Neural progenitor cell (in vitro differentiated cells): ENCODE data around the gene TXNDC11. TPM values are rescaled to one million over a fixed set of nuclear protein-coding genes. Genes with fewer than 3 reads are reported as not detected.
A peak's percentile ranks its signal among the peaks of the same experiment; 100 is the strongest.

ENCODE experiments used
- DNase-seq: peaks from one replicate; pipeline ENCODE4 v3.0.0-alpha.2; 2016; ENCODE audit warnings: low spot score
- H2AFZ ChIP-seq: fragments of 200-600 bp; sonication (generic); replicated peaks from 2 replicates; pipeline ENCODE4 v1.6.1; 2016; ENCODE audit warnings: antibody characterized with exemption
- H3F3A ChIP-seq: fragments of 200-600 bp; sonication (generic); 2 replicates; pipeline ENCODE4 v1.6.1; 2016; ENCODE audit warnings: antibody characterized with exemption, low read depth
- H3K27ac ChIP-seq: fragments of 200-600 bp; sonication (generic); 2 replicates; pipeline ENCODE4 v1.5.1; 2016; ENCODE audit warnings: mild to moderate bottlenecking
- H3K27me3 ChIP-seq: fragments of 200-600 bp; sonication (generic); 2 replicates; pipeline ENCODE4 v1.6.1; 2016; ENCODE audit warnings: mild to moderate bottlenecking, moderate library complexity
- H3K36me3 ChIP-seq: fragments of 200-600 bp; sonication (generic); 2 replicates; pipeline ENCODE4 v1.5.1; 2016
- H3K4me1 ChIP-seq: fragments of 200-600 bp; sonication (generic); 2 replicates; pipeline ENCODE4 v1.6.1; 2016; ENCODE audit warnings: mixed run types
- H3K4me2 ChIP-seq: fragments of 200-600 bp; sonication (generic); 2 replicates; pipeline ENCODE4 v1.6.1; 2016
- H3K4me3 ChIP-seq: fragments of 200-600 bp; sonication (generic); 2 replicates; pipeline ENCODE4 v1.5.1; 2016
- H3K79me2 ChIP-seq: fragments of 200-600 bp; sonication (generic); 2 replicates; pipeline ENCODE4 v1.6.1; 2016; ENCODE audit warnings: low read depth
- H3K9ac ChIP-seq: fragments of 200-600 bp; sonication (generic); 2 replicates; pipeline ENCODE4 v1.6.1; 2016
- H3K9me3 ChIP-seq: fragments of 200-600 bp; sonication (generic); 2 replicates; pipeline ENCODE4 v1.5.1; 2016; ENCODE audit warnings: low read depth
- H4K20me1 ChIP-seq: fragments of 200-600 bp; sonication (generic); 2 replicates; pipeline ENCODE4 v1.6.1; 2016; ENCODE audit warnings: low read depth
- H3K27ac Mint-ChIP-seq: 3 replicates; pipeline ENCODE4 v1.8.0; 2021; ENCODE audit warnings: mixed read lengths
- H3K27me3 Mint-ChIP-seq: 2 replicates; pipeline ENCODE4 v1.8.0; 2022; ENCODE audit warnings: low read depth, mild to moderate bottlenecking, inconsistent platforms, moderate library complexity, mixed read lengths; ENCODE audit not compliant: insufficient read depth
- H3K36me3 Mint-ChIP-seq: 3 replicates; pipeline ENCODE4 v1.8.0; 2021; ENCODE audit warnings: mixed read lengths
- H3K4me1 Mint-ChIP-seq: 3 replicates; pipeline ENCODE4 v1.8.0; 2021; ENCODE audit warnings: mixed read lengths
- H3K4me3 Mint-ChIP-seq: 3 replicates; pipeline ENCODE4 v1.8.0; 2021; ENCODE audit warnings: mild to moderate bottlenecking, moderate library complexity, mixed read lengths
- H3K9me3 Mint-ChIP-seq: 3 replicates; pipeline ENCODE4 v1.8.0; 2020; ENCODE audit warnings: mixed read lengths
- EZH2 ChIP-seq: fragments of 200-600 bp; sonication (generic); IDR thresholded peaks from 2 replicates; pipeline ENCODE4 v1.6.1; 2017; ENCODE audit warnings: antibody characterized with exemption, mild to moderate bottlenecking, moderate library complexity
- EZH2phosphoT487 ChIP-seq: fragments of 200-600 bp; sonication (generic); IDR thresholded peaks from 2 replicates; pipeline ENCODE4 v1.6.1; 2017; ENCODE audit warnings: antibody characterized with exemption
- total RNA-seq: library from RNA; depleted of rRNA; stranded (reverse); fragments of >200 nt; gene quantifications from 2 replicates; pipeline ENCODE4 v1.2.3, GENCODE V29; 2015; ENCODE audit warnings: low replicate concordance
- TF ChIP-seq, protein P1 (sequence below): fragments of 200-600 bp; sonication (generic); IDR thresholded peaks from 2 replicates; pipeline ENCODE4 v1.5.1; 2017; ENCODE audit warnings: antibody characterized with exemption, mild to moderate bottlenecking

TXNDC11 gene
- total RNA-seq, 1 donor from 2014 or later = 7.4 TPM

GRCh38 chr16:11636172-11636721 is 106.4 kb downstream of the TXNDC11 start:
- H3K4me3 ChIP-seq = peak overlapping the region; percentile 21

DNA sequence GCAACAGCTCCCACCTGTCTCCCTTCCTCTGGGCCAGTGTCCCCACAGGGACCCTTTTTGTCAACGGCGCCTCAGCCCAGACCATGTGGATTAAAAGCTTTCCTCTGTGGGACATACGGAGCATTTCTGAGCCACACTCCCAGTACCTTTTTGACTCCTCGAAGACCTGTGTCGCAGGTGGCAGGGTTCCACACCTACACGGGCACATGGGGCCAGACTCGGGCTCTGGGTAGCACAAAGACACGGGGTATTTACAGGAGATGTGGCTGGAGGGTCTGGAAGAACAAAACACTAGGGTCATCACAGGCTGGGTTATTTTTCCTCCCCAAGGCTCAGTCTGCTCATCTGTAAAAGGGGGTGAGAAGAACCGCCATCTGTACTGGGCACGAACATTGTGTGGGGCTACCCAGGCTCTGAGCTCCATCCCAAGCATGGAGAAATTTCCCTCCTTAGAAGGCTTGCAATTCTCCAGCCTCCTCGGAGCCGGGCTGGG is 106.9 kb downstream of the TXNDC11 start:
- Histone ChIP-seq H2AFZ (peak overlapping the region; percentile 30), H3K27me3 (peaks cover 6% of the 10 kb centered on the region), H4K20me1 (no peaks in the 10 kb centered on the region), H3K4me2 (peak overlapping the region; percentile 47), H3K79me2 (no peaks in the 10 kb centered on the region), H3K9ac (no peak overlapping the region), H3F3A (peaks cover 20% of the 10 kb centered on the region), H3K9me3 (no peaks in the 10 kb centered on the region), H3K4me1 (peaks cover 19% of the 10 kb centered on the region), H3K27ac (no peak overlapping the region), H3K36me3 (no peaks in the 10 kb centered on the region), H3K4me3 (peak overlapping the region; percentile 21)
- Mint-ChIP-seq H3K4me3 (no peak overlapping the region), H3K27me3 (peaks cover 2% of the 10 kb centered on the region), H3K4me1 (peaks cover 18% of the 10 kb centered on the region), H3K9me3 (no peaks in the 10 kb centered on the region), H3K27ac (no peak overlapping the region), H3K36me3 (no peaks in the 10 kb centered on the region)
- TF ChIP-seq, protein P1, sequence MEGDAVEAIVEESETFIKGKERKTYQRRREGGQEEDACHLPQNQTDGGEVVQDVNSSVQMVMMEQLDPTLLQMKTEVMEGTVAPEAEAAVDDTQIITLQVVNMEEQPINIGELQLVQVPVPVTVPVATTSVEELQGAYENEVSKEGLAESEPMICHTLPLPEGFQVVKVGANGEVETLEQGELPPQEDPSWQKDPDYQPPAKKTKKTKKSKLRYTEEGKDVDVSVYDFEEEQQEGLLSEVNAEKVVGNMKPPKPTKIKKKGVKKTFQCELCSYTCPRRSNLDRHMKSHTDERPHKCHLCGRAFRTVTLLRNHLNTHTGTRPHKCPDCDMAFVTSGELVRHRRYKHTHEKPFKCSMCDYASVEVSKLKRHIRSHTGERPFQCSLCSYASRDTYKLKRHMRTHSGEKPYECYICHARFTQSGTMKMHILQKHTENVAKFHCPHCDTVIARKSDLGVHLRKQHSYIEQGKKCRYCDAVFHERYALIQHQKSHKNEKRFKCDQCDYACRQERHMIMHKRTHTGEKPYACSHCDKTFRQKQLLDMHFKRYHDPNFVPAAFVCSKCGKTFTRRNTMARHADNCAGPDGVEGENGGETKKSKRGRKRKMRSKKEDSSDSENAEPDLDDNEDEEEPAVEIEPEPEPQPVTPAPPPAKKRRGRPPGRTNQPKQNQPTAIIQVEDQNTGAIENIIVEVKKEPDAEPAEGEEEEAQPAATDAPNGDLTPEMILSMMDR = no peak
- TF ChIP-seq EZH2phosphoT487 = no peak
- no peak for TF ChIP-seq EZH2
- DNase-seq = no peak

More at GRCh38 chr16:11636172-11636721, 106.4 kb downstream of the TXNDC11 start:
- peak; percentile 70 for DNase-seq
- H3K4me2 ChIP-seq = peak overlapping the region; percentile 47
- no peaks in the 10 kb centered on the region for H4K20me1 ChIP-seq
- peaks cover 19% of the 10 kb centered on the region for H3K4me1 ChIP-seq
- Mint-ChIP-seq H3K9me3 (no peaks in the 10 kb centered on the region), H3K4me3 (no peak overlapping the region), H3K4me1 (peaks cover 20% of the 10 kb centered on the region), H3K36me3 (no peaks in the 10 kb centered on the region), H3K27me3 (peaks cover 2% of the 10 kb centered on the region), H3K27ac (no peak overlapping the region)
- H3K27me3 ChIP-seq = peaks cover 6% of the 10 kb centered on the region
- H3K9ac ChIP-seq = no peak overlapping the region
- H3K9me3 ChIP-seq = no peaks in the 10 kb centered on the region
- no peaks in the 10 kb centered on the region for H3K36me3 ChIP-seq
- H3K27ac ChIP-seq = no peak overlapping the region
- H3F3A ChIP-seq = peaks cover 20% of the 10 kb centered on the region
- no peak for TF ChIP-seq EZH2
- TF ChIP-seq EZH2phosphoT487 = no peak
- TF ChIP-seq, protein P1 = no peak
- peak overlapping the region; percentile 30 for H2AFZ ChIP-seq
- H3K79me2 ChIP-seq = no peaks in the 10 kb centered on the region

DNA sequence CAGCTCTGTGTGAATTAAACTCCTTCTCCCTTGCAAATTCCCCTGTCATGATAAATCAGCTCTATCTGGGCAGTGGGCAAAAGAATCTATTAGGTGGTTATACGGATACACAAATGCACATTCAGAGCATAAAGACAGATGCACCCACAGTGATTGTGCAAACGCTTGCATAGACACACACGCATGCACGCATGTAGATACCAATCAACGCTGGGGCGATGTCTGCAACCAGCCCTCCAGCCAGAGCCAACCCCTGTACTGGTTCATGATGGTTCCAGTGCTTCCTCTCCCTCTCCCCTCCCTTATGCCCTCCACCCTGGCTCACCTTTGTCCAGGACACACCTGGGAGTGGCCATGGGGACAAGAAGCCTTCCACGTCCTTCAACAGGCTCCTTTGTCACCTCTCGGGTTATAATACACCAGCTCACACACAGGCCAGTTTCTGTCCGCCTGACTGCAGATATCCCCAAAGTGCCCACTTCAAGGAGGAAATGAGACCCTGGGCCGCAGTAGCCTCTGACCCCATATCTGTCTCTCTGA is 107.5 kb downstream of the TXNDC11 start:
- Mint-ChIP-seq H3K36me3 (no peaks in the 10 kb centered on the region), H3K4me3 (no peak overlapping the region), H3K4me1 (peaks cover 12% of the 10 kb centered on the region), H3K27me3 (peaks cover 2% of the 10 kb centered on the region), H3K9me3 (no peaks in the 10 kb centered on the region), H3K27ac (no peak overlapping the region)
- Histone ChIP-seq H3K4me1 (peaks cover 19% of the 10 kb centered on the region), H3K27me3 (peaks cover 6% of the 10 kb centered on the region), H3K4me3 (no peak overlapping the region), H3K9ac (no peak overlapping the region), H2AFZ (no peak overlapping the region), H3K27ac (no peak overlapping the region), H3F3A (peaks cover 20% of the 10 kb centered on the region), H3K79me2 (no peaks in the 10 kb centered on the region), H4K20me1 (no peaks in the 10 kb centered on the region), H3K4me2 (no peak overlapping the region), H3K36me3 (no peaks in the 10 kb centered on the region), H3K9me3 (no peaks in the 10 kb centered on the region)
- TF ChIP-seq EZH2phosphoT487 = no peak
- no peak for TF ChIP-seq EZH2
- TF ChIP-seq, protein P1 = no peak
- DNase-seq = no peak
